MCF 10A (cell line): ENCODE measurements around the gene ADAMTSL3. TPM values are rescaled to one million over a fixed set of nuclear protein-coding genes. Genes with fewer than 3 reads are reported as not detected.
"Not testable (repeated sequence)": the region's sequence is repeated elsewhere in the genome, so short reads cannot be mapped to it uniquely, and the experiment has no call there.

Experiments
- BruUV-seq: library from RNA; stranded (reverse); fragments of 400-500 nt; replicated peaks from 2 replicates; lab custom pipeline; 2021; lab: Mats Ljungman, UMichigan
- CTCF ChIA-PET: fragments of 300-600 bp; sonication (Branson Sonifier 250); formaldehyde crosslinking; extraction: SDS; loops from one replicate; lab custom pipeline; 2021; ENCODE audit warnings: antibody characterized with exemption, inconsistent platforms; lab: Yijun Ruan, JAX
- POLR2A ChIA-PET: fragments of 300-600, 350-650 bp; sonication (Branson Sonifier 250); formaldehyde crosslinking; extraction: SDS; loops from one replicate; lab custom pipeline; 2020; ENCODE audit warnings: antibody characterized with exemption, inconsistent platforms; lab: Yijun Ruan, JAX
- DNase-seq: peaks from one replicate; pipeline ENCODE4 v3.0.0-alpha.2; 2018; ENCODE audit not compliant: unreplicated experiment
- H3K27ac Mint-ChIP-seq: one replicate; pipeline ENCODE4 v1.8.0; 2022; ENCODE audit warnings: mild to moderate bottlenecking, low read depth, mixed read lengths; ENCODE audit not compliant: unreplicated experiment
- H3K27me3 Mint-ChIP-seq: one replicate; pipeline ENCODE4 v1.8.0; 2022; ENCODE audit warnings: mixed read lengths; ENCODE audit not compliant: insufficient read depth, unreplicated experiment
- H3K36me3 Mint-ChIP-seq: one replicate; pipeline ENCODE4 v1.8.0; 2022; ENCODE audit warnings: mild to moderate bottlenecking, moderate library complexity, mixed read lengths; ENCODE audit not compliant: insufficient read depth, unreplicated experiment
- H3K4me1 Mint-ChIP-seq: one replicate; pipeline ENCODE4 v1.8.0; 2022; ENCODE audit warnings: mixed read lengths; ENCODE audit not compliant: insufficient read depth, unreplicated experiment
- H3K4me3 Mint-ChIP-seq: one replicate; pipeline ENCODE4 v1.8.0; 2022; ENCODE audit warnings: mild to moderate bottlenecking, moderate library complexity, mixed read lengths; ENCODE audit not compliant: unreplicated experiment
- H3K9me3 Mint-ChIP-seq: one replicate; pipeline ENCODE4 v1.8.0; 2022; ENCODE audit warnings: mixed read lengths; ENCODE audit not compliant: unreplicated experiment
- intact Hi-C: fragments of 100-400 bp; cut with micrococcal nuclease; formaldehyde crosslinking; loops from 2 replicates; pipeline ENCODE4 v1.14.1; 2022
- total RNA-seq: library from RNA; stranded (reverse); gene quantifications from 2 replicates; pipeline ENCODE4 v1.2.3, GENCODE V29; 2022
- TF ChIP-seq, protein P1 (sequence below): fragments of 200-600 bp; IDR thresholded peaks from one replicate; pipeline ENCODE4 v1.8.0; 2022; ENCODE audit warnings: antibody characterized with exemption, mild to moderate bottlenecking; ENCODE audit not compliant: unreplicated experiment

The ADAMTSL3 gene
- total RNA-seq, 1 experiment from 2014 or later = 1.2 TPM

- peaks cover 10% of the 10 kb centered on the region for H3K4me1 Mint-ChIP-seq
- POLR2A ChIA-PET = interaction anchor here (0.6 to 1.1 kb wide), 2 partner anchors 12 to 101 kb away, joined by 3 read pairs; no protein-coding TSS in a partner anchor
- CTCF ChIA-PET = interaction anchor here (0.6 to 1.4 kb wide), 11 partner anchors 11 to 551 kb away, joined by 3 to 5 read pairs (median 3); no protein-coding TSS in a partner anchor
- no peaks in the 10 kb centered on the region for H3K36me3 Mint-ChIP-seq
- no peaks in the 10 kb centered on the region for H3K27me3 Mint-ChIP-seq
- TF ChIP-seq, protein P1, sequence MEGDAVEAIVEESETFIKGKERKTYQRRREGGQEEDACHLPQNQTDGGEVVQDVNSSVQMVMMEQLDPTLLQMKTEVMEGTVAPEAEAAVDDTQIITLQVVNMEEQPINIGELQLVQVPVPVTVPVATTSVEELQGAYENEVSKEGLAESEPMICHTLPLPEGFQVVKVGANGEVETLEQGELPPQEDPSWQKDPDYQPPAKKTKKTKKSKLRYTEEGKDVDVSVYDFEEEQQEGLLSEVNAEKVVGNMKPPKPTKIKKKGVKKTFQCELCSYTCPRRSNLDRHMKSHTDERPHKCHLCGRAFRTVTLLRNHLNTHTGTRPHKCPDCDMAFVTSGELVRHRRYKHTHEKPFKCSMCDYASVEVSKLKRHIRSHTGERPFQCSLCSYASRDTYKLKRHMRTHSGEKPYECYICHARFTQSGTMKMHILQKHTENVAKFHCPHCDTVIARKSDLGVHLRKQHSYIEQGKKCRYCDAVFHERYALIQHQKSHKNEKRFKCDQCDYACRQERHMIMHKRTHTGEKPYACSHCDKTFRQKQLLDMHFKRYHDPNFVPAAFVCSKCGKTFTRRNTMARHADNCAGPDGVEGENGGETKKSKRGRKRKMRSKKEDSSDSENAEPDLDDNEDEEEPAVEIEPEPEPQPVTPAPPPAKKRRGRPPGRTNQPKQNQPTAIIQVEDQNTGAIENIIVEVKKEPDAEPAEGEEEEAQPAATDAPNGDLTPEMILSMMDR = no peak
- no TSS peak for BruUV-seq
- intact Hi-C loops = loop anchor here (2.0 to 5.0 kb wide), 4 partner anchors 93 to 309 kb away; no protein-coding TSS in a partner anchor
- H3K27ac Mint-ChIP-seq = no peak overlapping the region
- DNase-seq = peak; percentile 22
- H3K9me3 Mint-ChIP-seq = no peaks in the 10 kb centered on the region
- no peak overlapping the region for H3K4me3 Mint-ChIP-seq
Measured at GRCh38 chr15:83746231-83746630, 92.3 kb downstream of the ADAMTSL3 start.

- peak; percentile 60 for DNase-seq
- Mint-ChIP-seq H3K27ac (no peak overlapping the region), H3K36me3 (no peaks in the 10 kb centered on the region), H3K9me3 (no peaks in the 10 kb centered on the region), H3K4me1 (peaks cover 10% of the 10 kb centered on the region), H3K4me3 (peak overlapping the region; percentile 37), H3K27me3 (no peaks in the 10 kb centered on the region)
- CTCF ChIA-PET = interaction anchor here (0.6 to 1.6 kb wide), 10 partner anchors 146 to 905 kb away, joined by 3 to 5 read pairs (median 3); no protein-coding TSS in a partner anchor
- TF ChIP-seq, protein P1 = peak; percentile 33
- POLR2A ChIA-PET = interaction anchor here (0.6 to 1.1 kb wide), 2 partner anchors 13 to 100 kb away, joined by 3 read pairs; no protein-coding TSS in a partner anchor
- no TSS peak for BruUV-seq
- intact Hi-C loops = loop anchor here (1.0 to 5.0 kb wide), 5 partner anchors 94 to 310 kb away; no protein-coding TSS in a partner anchor
Measured at GRCh38 chr15:83747050-83747717, 93.3 kb downstream of the ADAMTSL3 start.

DNA sequence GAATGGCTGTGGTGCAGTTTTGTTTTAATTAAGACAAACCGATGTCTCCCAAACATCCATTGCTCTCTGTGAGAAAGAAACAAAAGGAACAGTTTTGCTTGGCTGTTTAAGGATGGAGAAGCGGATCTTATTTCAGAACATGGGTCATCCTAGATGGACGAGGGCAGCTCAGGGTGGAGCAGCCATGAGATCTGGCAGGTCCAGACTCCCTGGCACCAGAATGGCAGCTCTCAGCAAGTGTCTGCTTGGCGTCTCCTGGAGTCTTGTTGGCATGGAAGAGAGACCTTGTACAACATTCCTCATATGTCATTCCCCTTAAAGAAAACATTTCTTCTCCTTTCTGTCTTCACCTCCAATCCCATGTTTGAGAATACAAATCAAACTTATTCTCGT lies 93.8 kb downstream of the ADAMTSL3 start:
- CTCF ChIA-PET = interaction anchor here (1.1 to 1.6 kb wide), 2 partner anchors 167 to 287 kb away, joined by 3 read pairs; no protein-coding TSS in a partner anchor
- POLR2A ChIA-PET = no interaction called here
- TF ChIP-seq, protein P1 = no peak
- intact Hi-C loops = loop anchor here (1.0 to 5.0 kb wide), 5 partner anchors 95 to 310 kb away; no protein-coding TSS in a partner anchor
- BruUV-seq = no TSS peak
- H3K4me1 Mint-ChIP-seq = peaks cover 10% of the 10 kb centered on the region
- no peaks in the 10 kb centered on the region for H3K9me3 Mint-ChIP-seq
- no peak overlapping the region for H3K4me3 Mint-ChIP-seq
- no peaks in the 10 kb centered on the region for H3K36me3 Mint-ChIP-seq
- H3K27me3 Mint-ChIP-seq = no peaks in the 10 kb centered on the region
- no peak overlapping the region for H3K27ac Mint-ChIP-seq
- no peak for DNase-seq

- DNase-seq = no peak
- ChIA-PET CTCF (no interaction called here), POLR2A (interaction anchor here (1.2 kb wide), 1 partner anchor 11 kb away, joined by 3 read pairs; no protein-coding TSS in a partner anchor)
- H3K9me3 Mint-ChIP-seq = peaks cover 11% of the 10 kb centered on the region
- BruUV-seq = no TSS peak
- H3K4me3 Mint-ChIP-seq = no peak overlapping the region
- no peaks in the 10 kb centered on the region for H3K27me3 Mint-ChIP-seq
- no peaks in the 10 kb centered on the region for H3K36me3 Mint-ChIP-seq
- H3K27ac Mint-ChIP-seq = no peak overlapping the region
- TF ChIP-seq, protein P1 = no peak
- intact Hi-C loops = no loop called here
- no peaks in the 10 kb centered on the region for H3K4me1 Mint-ChIP-seq
Measured at GRCh38 chr15:83753872-83754493, 100.1 kb downstream of the ADAMTSL3 start.

DNA sequence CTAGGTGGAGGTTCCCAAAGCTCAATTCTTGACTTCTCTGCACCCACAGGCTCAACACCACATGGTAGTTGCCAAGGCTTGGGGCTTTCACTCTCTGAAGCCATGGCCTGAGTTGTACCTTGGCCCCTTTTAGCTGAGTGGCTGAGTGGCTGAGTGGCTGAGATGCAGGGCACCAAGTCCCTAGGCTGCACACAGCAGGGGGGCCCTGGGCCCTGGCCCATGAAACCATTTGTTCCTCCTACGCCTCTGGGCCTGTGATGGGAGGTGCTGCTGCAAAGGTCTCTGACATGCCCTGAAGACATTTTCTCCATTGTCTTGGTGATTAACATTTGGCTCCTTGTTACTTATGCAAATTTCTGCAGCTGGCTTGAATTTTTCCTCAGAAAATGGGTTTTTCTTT lies 103.4 kb downstream of the ADAMTSL3 start:
- H3K4me1 Mint-ChIP-seq, BruUV-seq, H3K36me3 Mint-ChIP-seq, DNase-seq, H3K27me3 Mint-ChIP-seq, POLR2A ChIA-PET, H3K4me3 Mint-ChIP-seq, intact Hi-C loops, H3K27ac Mint-ChIP-seq: not testable (repeated sequence)
- H3K9me3 Mint-ChIP-seq = peaks cover 11% of the 10 kb centered on the region
- CTCF ChIA-PET = interaction anchor here (0.6 to 1.0 kb wide), 2 partner anchors 21 to 279 kb away, joined by 3 read pairs; no protein-coding TSS in a partner anchor
